NCI-H1694 treated with DMSO at 0.1 percent for 48 hours (cell line): ENCODE results near the gene POLN.
A peak's percentile ranks its signal among the peaks of the same experiment; 100 is the strongest.

Experiments used
- DNase-seq: peaks from one replicate; lab custom pipeline; 2025; lab: John Stamatoyannopoulos, UW

Gene POLN

DNA sequence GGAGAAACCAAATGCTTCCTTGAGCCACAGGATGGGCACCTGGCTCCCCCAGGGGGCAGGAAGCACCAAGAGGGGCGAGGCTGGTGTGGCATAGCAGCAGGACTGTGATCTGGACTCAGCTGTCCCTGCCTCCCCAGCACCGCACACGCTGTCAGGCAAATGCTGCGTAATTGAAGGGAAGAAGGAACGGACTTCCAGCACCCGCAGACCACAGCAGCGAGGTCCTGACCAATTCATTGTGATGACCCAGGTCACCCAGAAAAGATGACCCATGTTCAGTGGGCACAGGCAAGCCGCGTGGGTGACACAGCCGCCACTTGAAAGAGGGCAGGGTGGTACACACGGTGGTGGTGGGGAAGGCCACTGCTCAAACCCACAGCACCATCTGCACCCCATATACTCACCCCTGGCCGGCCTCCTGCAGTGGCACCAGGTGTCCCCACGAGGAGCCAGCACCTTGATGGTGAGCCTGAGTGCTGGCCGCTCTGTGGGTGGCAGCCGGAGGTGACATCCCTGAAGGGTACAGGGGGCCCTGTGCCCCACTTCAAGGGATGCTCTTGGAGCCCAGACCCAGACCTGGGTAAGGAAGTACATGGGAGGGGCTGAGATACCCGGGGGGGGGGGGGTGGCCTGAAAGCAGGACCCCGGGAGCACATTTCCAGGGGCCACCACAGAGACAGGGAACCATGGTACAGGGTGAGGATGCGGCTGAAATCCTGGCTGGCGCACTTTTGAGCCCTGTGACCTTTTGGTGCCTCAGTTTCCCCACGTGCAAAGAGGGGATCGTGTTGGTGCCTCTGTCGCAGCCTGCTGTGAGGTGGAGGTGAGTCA lies 171.3 kb downstream of the POLN start:
- DNase-seq: no peak

DNA sequence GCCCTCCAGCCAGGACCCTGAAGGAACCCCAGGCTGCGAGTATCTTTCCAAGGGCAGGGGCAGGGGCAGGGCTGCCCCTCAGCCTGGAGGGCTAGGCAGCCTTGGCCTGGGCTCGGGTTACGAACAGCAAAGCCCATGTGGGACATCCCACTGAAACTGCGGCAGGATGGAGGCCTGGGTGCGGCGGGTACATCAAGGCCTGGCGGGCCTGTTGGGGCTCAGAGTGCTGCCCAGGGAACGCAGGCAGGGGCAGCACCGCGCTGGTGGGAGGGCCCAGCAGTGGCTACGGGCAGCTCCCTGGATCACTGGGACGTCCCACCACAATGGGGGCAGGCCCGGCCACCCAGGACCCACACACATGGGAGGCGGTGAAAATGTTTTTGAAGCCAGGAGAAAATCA lies 171.9 kb downstream of the POLN start:
- DNase-seq: no peak

- no peak for DNase-seq
These were observed 172.6 kb downstream of the POLN start for GRCh38 chr4:2069161-2069971.

DNA sequence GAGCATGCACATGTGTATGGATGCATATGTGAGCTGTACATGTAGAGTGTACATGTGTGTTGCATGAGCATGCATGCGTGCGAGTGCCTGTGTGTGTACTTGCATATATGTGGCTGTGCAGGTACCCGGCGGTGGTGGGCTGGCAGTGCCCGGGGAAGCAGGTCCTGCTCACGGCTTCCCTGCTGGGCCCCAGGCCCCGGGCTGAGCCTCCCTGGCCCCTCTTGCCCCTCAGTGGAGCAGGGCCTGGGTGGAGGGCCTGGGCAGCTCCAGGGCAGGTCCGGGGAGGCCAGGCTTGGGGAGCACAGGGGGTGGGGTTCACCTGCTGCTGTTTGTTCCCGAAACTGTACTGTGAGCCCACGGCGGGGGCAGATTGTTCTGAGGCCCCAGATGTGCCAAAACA lies 173.4 kb downstream of the POLN start:
- no peak for DNase-seq

GRCh38 chr4:2068198-2068470 lies 173.8 kb downstream of the POLN start:
- DNase-seq: no peak

DNA sequence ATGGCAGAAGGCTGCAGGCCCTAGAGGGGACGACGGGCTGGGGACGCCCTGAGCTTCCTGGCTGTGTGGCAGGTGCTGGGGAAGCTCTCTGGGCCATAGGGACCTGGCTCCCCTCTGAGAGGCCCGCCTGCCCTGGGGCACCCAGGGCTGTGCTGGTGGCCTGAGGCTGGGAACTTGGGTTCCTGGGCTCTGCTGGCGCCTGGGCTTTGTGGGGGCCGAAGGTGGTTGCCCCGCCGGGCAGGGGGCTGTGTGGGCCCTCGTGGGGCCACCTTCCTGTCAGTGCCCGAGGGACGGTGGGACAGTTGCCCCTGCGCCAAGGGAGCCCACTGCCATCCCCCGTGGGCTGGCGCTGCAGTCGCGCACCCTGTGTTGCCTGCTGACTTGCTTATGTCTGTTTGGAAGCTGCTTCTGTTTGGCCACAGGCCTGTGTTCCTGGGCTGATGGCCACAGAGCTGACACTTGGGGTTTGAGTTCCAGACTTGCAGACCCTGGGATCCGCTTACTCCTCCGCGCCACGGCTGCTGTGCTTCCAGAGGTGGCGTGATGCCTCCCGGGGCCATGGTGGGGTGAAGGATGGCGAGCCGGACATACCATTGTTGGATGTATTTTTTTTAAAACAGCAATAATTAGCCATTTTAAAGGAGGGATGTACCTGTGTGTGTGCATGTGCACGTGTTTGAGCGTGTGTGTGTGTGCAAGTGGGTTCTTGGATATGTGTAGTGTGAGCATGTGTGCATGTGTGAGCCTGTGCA lies 174.3 kb downstream of the POLN start:
- no peak for DNase-seq

GRCh38 chr4:2066571-2067445 lies 175.1 kb downstream of the POLN start:
- no peak for DNase-seq

- DNase-seq: no peak
These were observed 175.8 kb downstream of the POLN start for GRCh38 chr4:2066011-2066551.

GRCh38 chr4:2065106-2065930 lies 176.6 kb downstream of the POLN start:
- no peak for DNase-seq

GRCh38 chr4:2064276-2064991 lies 177.5 kb downstream of the POLN start:
- no peak for DNase-seq

GRCh38 chr4:2063557-2064275 lies 178.2 kb downstream of the POLN start:
- DNase-seq: no peak

DNA sequence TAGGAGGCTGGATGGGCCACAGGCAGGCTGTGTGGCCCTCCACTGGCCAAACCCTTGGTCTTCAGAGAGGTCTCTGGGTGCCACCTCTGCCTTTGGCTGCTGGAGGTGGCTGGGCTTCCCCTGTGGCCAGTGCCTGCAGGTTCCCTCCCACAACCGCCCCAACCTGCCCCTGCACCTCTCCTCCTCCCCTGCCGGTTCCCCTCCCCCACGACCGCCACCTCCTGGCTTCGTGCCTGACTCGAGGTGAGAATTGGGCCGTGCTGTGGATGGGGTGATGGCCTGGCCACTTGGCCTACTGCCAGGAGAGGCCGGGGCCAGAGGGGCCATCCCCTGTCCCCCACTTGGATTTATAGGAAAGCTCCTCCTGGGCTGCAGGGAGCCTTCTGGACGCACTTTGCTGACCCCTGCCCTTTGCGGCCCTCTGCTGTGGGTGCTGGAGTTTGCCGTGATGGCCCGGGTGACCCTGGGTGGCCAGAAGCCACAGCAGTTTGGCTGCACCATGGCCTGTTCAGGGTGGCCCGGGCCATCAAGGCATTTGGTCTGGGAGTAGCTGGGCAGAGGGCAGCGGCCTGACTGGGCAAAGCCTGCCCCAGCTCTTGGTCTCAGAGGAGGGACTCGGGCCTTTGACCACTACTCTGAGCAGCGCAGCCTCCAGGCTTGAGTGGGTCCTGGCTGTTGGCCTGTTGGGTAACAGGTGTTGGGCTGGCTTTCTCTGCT lies 179.0 kb downstream of the POLN start:
- no peak for DNase-seq

GRCh38 chr4:2062168-2062807 lies 179.6 kb downstream of the POLN start:
- DNase-seq: no peak

- DNase-seq: no peak
These were observed 180.5 kb downstream of the POLN start for GRCh38 chr4:2061186-2062131.

GRCh38 chr4:2060611-2061185 lies 181.2 kb downstream of the POLN start:
- no peak for DNase-seq

- DNase-seq: peak; percentile 8
These were observed 182.0 kb downstream of the POLN start for GRCh38 chr4:2059726-2060602.
